GM12878 (cell line): ENCODE data around the gene GALNT9. TPM values are rescaled to one million over a fixed set of nuclear protein-coding genes. Genes with fewer than 3 reads are reported as not detected.

Source experiments
- ATAC-seq: fragments of 200-7000 bp; cut with Tn5 transposase; 3 replicates; pipeline ENCODE4 v1.9.1; 2020; ENCODE audit warnings: mild to moderate bottlenecking, moderate library complexity
- BruUV-seq: library from RNA; stranded (reverse); fragments of 400-500 nt; replicated peaks from 2 replicates; lab custom pipeline; 2021; lab: Mats Ljungman, UMichigan
- CTCF ChIA-PET: fragments of 300-600 bp; sonication (Branson Sonifier 250); formaldehyde crosslinking; extraction: SDS; loops from one replicate; lab custom pipeline; 2021; ENCODE audit warnings: inconsistent platforms; lab: Yijun Ruan, JAX
- POLR2A ChIA-PET: fragments of 350-600 bp; formaldehyde crosslinking; extraction: SDS; loops from one replicate; lab custom pipeline; 2021; ENCODE audit warnings: inconsistent platforms; lab: Charles Lee
- RAD21 ChIA-PET: fragments of 300-600 bp; sonication (Branson Sonifier 250); formaldehyde crosslinking; loops from one replicate; lab custom pipeline; 2023; ENCODE audit warnings: antibody characterized with exemption; ENCODE audit not compliant: unreplicated experiment; lab: Charles Lee
- SMC1A ChIA-PET: fragments of 300-600 bp; sonication (Branson Sonifier 250); formaldehyde crosslinking; loops from one replicate; lab custom pipeline; 2023; ENCODE audit not compliant: unreplicated experiment, uncharacterized antibody; lab: Charles Lee
- DNase-seq: peaks from one replicate; pipeline ENCODE4 v3.0.0-alpha.2; 2011; ENCODE audit warnings: low read depth, low spot score
- FAIRE-seq: peaks from 3 replicates; lab custom pipeline; 2011; peaks lifted over from hg19 to GRCh38; lab: Jason Lieb, UNC
- H2AFZ ChIP-seq: 2 replicates; pipeline ENCODE4 v1.6.0; 2011; ENCODE audit warnings: low read depth, low read length, control low read depth; ENCODE audit not compliant: control insufficient read depth
- H3K27ac ChIP-seq: 2 replicates; pipeline ENCODE4 v1.5.1; 2011; ENCODE audit warnings: control low read depth; ENCODE audit not compliant: control insufficient read depth, insufficient read depth
- H3K27me3 ChIP-seq, 2 experiments: replicated peaks in 1 of 2; 2 replicates each; pipeline versions ENCODE4 v1.6.0 to v1.6.1; 2011; ENCODE audit warnings: low read length in 1 of 2; ENCODE audit not compliant: control insufficient read depth in 2 of 2, insufficient read depth in 2 of 2
- H3K36me3 ChIP-seq, 2 experiments: 2 replicates each; pipeline ENCODE4 v1.5.1; 2011; ENCODE audit warnings: low read length in 1 of 2; ENCODE audit not compliant: control insufficient read depth in 2 of 2, insufficient read depth in 2 of 2
- H3K4me1 ChIP-seq: 2 replicates; pipeline ENCODE4 v1.6.1; 2011; ENCODE audit warnings: mild to moderate bottlenecking, low read length, moderate library complexity, mixed read lengths; ENCODE audit not compliant: control insufficient read depth, insufficient read depth
- H3K4me2 ChIP-seq: 2 replicates; pipeline ENCODE4 v1.6.0; 2011; ENCODE audit warnings: control low read depth; ENCODE audit not compliant: control insufficient read depth, insufficient read depth
- H3K4me3 ChIP-seq: fragments of 200-600 bp; sonication (generic); 2 replicates; pipeline ENCODE4 v1.5.1; 2016
- H3K79me2 ChIP-seq: 2 replicates; pipeline ENCODE4 v1.6.0; 2011; ENCODE audit warnings: low read length; ENCODE audit not compliant: control insufficient read depth, insufficient read depth
- H3K9ac ChIP-seq: 2 replicates; pipeline ENCODE4 v1.8.0; 2011; ENCODE audit warnings: low read length, control low read depth, mixed read lengths; ENCODE audit not compliant: control insufficient read depth, insufficient read depth
- H3K9me3 ChIP-seq: replicated peaks from 3 replicates; pipeline ENCODE4 v1.5.1; 2011; ENCODE audit warnings: mild to moderate bottlenecking, low read length; ENCODE audit not compliant: control insufficient read depth, insufficient read depth
- H4K20me1 ChIP-seq: 2 replicates; pipeline ENCODE4 v1.6.0; 2011; ENCODE audit not compliant: control insufficient read depth, insufficient read depth
- BCL11A ChIP-seq: IDR thresholded peaks from 2 replicates; pipeline ENCODE4 v1.6.1; 2011; ENCODE audit warnings: low read depth, low read length
- NR2C1 ChIP-seq: fragments of 450-650 bp; IDR thresholded peaks from 2 replicates; pipeline ENCODE4 v1.6.1; 2017; ENCODE audit warnings: antibody characterized with exemption, mild to moderate bottlenecking, moderate library complexity
- PAX5 ChIP-seq: IDR thresholded peaks from 2 replicates; pipeline ENCODE4 v1.6.1; 2011; ENCODE audit warnings: low read depth, low read length, borderline replicate concordance
- PML ChIP-seq: IDR thresholded peaks from 2 replicates; pipeline ENCODE4 v1.6.1; 2012; ENCODE audit warnings: low read length, inconsistent platforms
- ZNF592 ChIP-seq: fragments of 450-650 bp; IDR thresholded peaks from 2 replicates; pipeline ENCODE4 v1.6.1; 2017; ENCODE audit warnings: mild to moderate bottlenecking, moderate library complexity
- WGBS: methylation state at CpG from one replicate; pipeline ENCODE4 v1.1.6; 2016; ENCODE audit warnings: low lambda C conversion rate; ENCODE audit not compliant: insufficient replicate concordance, insufficient coverage; ENCODE audit errors: missing lambda C conversion rate; 5-methylcytosine and 5-hydroxymethylcytosine counted together
- in situ Hi-C: fragments of 300-500 bp; cut with MboI; formaldehyde crosslinking; loops from 9 replicates; pipeline ENCODE4 v1.14.3; 2018; ENCODE audit warnings: mixed read lengths
- intact Hi-C: fragments of 100-400 bp; cut with micrococcal nuclease; formaldehyde crosslinking; loops from one replicate; pipeline ENCODE4 v1.14.2; 2022; ENCODE audit not compliant: unreplicated experiment
- polyA plus RNA-seq, 11 experiments: library from polyadenylated mRNA; depleted of rRNA in 4 of 11; unstranded in 6 of 11; stranded (reverse) in 5 of 11; fragments of >200 nt; fragmentation: Nextera tagmentation in 4 of 11; fragmentation: Illumina TruSeq in 1 of 11; extraction: Ambion mirVana in 4 of 11; extraction: Trizol in 1 of 11; gene quantifications; 1 replicate in 1 of 11; 2 replicates in 10 of 11; pipeline versions ENCODE4 v1.2.1 to v1.2.3, GENCODE V29; 2011 to 2016; ENCODE audit warnings: inconsistent platforms in 2 of 11, missing spikeins in 2 of 11, low read depth in 1 of 11
- total RNA-seq, 4 experiments: library from RNA; depleted of rRNA in 3 of 4; stranded (reverse); fragments of >200 nt in 3 of 4; fragmentation: Illumina TruSeq in 1 of 4; extraction: Trizol in 1 of 4; gene quantifications; 2 replicates each; pipeline versions ENCODE4 v1.2.1 to v1.2.3, GENCODE V29; 2013 to 2021
- TF ChIP-seq, protein P1 (sequence below): IDR thresholded peaks from 2 replicates; pipeline ENCODE4 v1.6.1; 2012; ENCODE audit warnings: improper control_type of control experiment, low read depth, low read length; ENCODE audit not compliant: insufficient replicate concordance

Gene GALNT9
- total and polyA plus RNA-seq, 10 of the 15 experiments (the other 5 are each of a cell fraction or from before 2014, with no cell fraction given) = 0.04 TPM; not detected in 9

DNA sequence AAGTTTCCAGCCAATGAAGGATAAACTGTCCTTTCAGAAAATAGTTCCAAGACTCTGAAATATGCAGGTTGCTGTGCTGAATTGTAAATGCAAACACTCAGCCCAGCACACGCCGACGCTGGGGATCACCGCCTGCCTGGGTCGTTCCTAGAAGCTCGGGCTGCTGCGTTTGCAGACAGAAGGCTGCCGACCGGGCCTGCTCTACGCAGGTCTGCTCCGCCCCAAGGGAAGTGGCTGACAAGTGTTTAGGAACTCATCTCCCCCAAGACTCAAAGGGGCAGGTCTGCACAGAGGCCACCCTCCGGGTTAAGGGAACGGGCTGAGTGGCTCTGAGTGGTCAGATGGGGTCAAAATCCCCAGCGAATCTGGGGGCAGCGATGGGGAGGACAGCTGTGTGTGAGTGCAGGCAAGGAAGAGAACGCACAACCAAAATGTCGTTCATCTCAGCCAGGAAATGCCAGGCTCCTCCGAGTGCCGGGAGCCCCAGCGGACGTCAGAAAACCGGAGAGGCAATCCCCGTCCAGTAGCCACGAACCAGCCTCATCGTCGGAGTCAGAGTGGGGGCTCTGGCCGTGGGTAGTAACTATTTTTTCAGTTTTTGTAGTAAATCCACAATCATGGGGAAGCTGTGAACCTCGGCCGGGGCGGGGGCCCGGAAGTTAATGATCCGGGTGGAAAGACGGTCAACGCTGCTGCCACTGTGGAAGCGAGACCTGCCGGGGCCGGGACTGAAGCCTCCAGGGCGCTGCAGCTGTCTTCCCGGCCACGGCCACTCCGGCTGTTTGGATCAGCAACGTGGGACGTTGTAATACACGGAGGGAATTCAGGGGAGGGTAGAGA is 6.0 kb downstream of the GALNT9 start (continued):
- TF ChIP-seq, protein P1, sequence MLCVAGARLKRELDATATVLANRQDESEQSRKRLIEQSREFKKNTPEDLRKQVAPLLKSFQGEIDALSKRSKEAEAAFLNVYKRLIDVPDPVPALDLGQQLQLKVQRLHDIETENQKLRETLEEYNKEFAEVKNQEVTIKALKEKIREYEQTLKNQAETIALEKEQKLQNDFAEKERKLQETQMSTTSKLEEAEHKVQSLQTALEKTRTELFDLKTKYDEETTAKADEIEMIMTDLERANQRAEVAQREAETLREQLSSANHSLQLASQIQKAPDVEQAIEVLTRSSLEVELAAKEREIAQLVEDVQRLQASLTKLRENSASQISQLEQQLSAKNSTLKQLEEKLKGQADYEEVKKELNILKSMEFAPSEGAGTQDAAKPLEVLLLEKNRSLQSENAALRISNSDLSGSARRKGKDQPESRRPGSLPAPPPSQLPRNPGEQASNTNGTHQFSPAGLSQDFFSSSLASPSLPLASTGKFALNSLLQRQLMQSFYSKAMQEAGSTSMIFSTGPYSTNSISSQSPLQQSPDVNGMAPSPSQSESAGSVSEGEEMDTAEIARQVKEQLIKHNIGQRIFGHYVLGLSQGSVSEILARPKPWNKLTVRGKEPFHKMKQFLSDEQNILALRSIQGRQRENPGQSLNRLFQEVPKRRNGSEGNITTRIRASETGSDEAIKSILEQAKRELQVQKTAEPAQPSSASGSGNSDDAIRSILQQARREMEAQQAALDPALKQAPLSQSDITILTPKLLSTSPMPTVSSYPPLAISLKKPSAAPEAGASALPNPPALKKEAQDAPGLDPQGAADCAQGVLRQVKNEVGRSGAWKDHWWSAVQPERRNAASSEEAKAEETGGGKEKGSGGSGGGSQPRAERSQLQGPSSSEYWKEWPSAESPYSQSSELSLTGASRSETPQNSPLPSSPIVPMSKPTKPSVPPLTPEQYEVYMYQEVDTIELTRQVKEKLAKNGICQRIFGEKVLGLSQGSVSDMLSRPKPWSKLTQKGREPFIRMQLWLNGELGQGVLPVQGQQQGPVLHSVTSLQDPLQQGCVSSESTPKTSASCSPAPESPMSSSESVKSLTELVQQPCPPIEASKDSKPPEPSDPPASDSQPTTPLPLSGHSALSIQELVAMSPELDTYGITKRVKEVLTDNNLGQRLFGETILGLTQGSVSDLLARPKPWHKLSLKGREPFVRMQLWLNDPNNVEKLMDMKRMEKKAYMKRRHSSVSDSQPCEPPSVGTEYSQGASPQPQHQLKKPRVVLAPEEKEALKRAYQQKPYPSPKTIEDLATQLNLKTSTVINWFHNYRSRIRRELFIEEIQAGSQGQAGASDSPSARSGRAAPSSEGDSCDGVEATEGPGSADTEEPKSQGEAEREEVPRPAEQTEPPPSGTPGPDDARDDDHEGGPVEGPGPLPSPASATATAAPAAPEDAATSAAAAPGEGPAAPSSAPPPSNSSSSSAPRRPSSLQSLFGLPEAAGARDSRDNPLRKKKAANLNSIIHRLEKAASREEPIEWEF = no peak
- TF ChIP-seq PAX5 = no peak

DNA sequence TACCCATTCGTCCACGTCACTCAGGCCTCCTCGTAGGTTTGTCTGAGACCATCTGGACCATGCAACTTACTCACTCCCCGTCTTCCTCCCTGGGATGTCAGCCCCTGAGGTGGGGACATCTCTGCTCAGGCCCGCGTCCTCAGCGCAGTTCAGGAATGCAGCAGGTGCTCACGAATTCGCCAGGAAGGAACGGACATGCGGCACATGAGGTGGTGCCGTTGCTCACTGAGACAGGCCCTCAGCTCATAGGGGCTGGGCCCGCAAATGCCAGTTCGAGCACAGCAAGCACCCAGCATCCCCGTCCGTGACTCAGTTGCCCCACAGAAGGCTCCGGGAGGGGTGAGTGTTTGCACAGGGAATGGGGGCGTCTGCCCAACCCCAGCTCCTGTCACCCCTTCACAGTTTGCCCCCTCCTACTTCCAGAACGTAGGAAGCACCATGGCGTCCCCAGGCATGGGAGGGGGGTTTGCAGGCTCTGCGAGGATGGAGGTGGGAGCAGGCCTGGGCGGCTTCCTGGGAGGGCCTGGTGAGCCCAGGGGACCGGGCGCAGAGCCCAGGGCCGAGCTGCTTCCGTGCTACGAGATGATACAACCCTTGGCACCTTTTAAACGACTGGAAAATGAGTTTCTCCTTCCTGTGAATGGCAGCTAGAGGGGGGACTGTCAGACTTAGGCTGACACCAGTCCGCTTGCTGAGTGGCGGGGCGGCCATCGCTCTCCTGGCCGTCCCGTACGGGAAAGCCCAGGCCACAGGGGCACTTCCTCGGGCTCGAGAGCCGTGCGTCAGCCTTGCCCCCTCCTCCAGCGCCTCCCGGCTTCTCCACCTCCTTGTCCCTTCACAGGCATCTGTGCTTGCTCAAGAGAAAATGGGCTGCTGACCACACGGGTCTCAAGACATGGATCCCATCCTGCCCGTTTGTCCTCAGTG is 6.9 kb downstream of the GALNT9 start:
- H3K36me3 ChIP-seq = no peaks in the 10 kb centered on the region
- no TSS peak for BruUV-seq
- TF ChIP-seq ZNF592 = no peak
- TF ChIP-seq PML = no peak
- no peak for TF ChIP-seq NR2C1
- TF ChIP-seq BCL11A = no peak
- 52% methylated on average over 40 of the region's 43 CpGs for WGBS
- H2AFZ ChIP-seq = no peak overlapping the region
- ATAC-seq (no peak), FAIRE-seq (no peak), DNase-seq (no peak)
- no peaks in the 10 kb centered on the region for H4K20me1 ChIP-seq
- H3K4me3 ChIP-seq = no peak overlapping the region
- H3K4me1 ChIP-seq = no peaks in the 10 kb centered on the region
- no peak overlapping the region for H3K9ac ChIP-seq
- intact Hi-C loops (no loop called here), in situ Hi-C loops (no loop called here)
- CTCF ChIA-PET = no interaction called here
- no peak overlapping the region for H3K27ac ChIP-seq
- RAD21 ChIA-PET = no interaction called here
- SMC1A ChIA-PET = no interaction called here
- no peaks in the 10 kb centered on the region for H3K79me2 ChIP-seq
- no peaks in the 10 kb centered on the region; the same call in 2 of the 3 replicates for H3K9me3 ChIP-seq
- H3K27me3 ChIP-seq = no peaks in the 10 kb centered on the region
- H3K4me2 ChIP-seq = no peak overlapping the region
- POLR2A ChIA-PET = no interaction called here
